ENCODE measurements around the gene CDK6. TPM values are rescaled to one million over a fixed set of nuclear protein-coding genes. Genes with fewer than 3 reads are reported as not detected.

The CDK6 gene
- total RNA-seq, 1 experiment from 2014 or later: 41.4 TPM

DNA sequence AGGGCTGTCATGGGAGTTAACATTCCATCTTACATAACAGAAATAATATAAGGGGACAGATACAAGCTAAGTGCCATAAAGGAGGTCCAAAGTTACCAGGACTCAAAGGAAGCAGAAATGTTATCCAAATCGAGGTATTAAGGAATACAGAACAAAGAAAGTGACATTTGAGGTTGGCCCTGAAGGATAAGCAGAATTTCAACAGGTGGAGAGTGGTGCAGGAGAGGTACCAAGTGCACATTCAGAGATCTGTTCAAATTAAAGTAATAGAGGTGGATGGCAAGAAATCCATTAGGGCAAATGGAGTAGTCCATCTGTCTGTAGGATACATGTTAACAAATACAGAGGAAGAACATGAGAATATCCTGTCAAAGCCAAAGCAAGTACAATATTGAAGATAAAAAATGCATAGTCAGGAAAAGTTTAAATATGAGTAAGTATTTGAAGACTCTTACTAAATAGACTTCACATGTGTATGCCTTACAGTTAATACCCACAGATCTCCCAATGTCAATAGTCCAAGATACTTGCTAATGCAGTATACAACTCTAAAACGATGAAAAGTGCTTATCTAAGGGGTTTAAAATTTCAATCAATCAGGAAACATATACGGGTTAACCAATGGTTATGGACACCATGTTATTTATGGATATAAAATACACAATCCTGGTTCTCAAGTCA lies 10.0 kb downstream of the CDK6 start:
- ChIA-PET CTCF (no interaction called here), RAD21 (ENCODE audit: low non-redundant PET in 1 of 2, low total read pairs in 2 of 2, uncharacterized antibody in 2 of 2, unreplicated experiment in 2 of 2) (no interaction called here), POLR2A (no interaction called here)
- Histone ChIP-seq H3K4me3 (replicated peaks in 1 of 2; ENCODE audit: low read depth in 1 of 2, low read length in 2 of 2) (no peak overlapping the region), H3K79me2 (ENCODE audit: insufficient read depth, low read length) (peaks cover 100% of the 10 kb centered on the region), H3K4me1 (ENCODE audit: control insufficient read depth in 1 of 2, insufficient read depth in 2 of 2, low read length in 2 of 2) (peaks cover 0 to 14% of the 10 kb centered on the region in 2 experiments; a peak in 2 of 4 replicates), H4K20me1 (ENCODE audit: insufficient read depth) (no peaks in the 10 kb centered on the region; the same call in 1 of the 2 replicates), H3K9ac (ENCODE audit: low read length) (no peak overlapping the region), H3K9me2 (ENCODE audit: insufficient read depth) (no peaks in the 10 kb centered on the region), H3K36me3 (ENCODE audit: control insufficient read depth in 1 of 2, insufficient read depth in 2 of 2, low read length in 2 of 2) (0 out of 4 replicates have a peak, but pooled peaks cover 0 to 12% of the 10 kb centered on the region in 2 experiments), H3K27me3 (ENCODE audit: insufficient read depth, low read length) (no peaks in the 10 kb centered on the region), H3K4me2 (ENCODE audit: low read length) (no peak overlapping the region), H3K27ac (ENCODE audit: low read depth, low read length) (no peak overlapping the region), H3K9me3 (ENCODE audit: control insufficient read depth in 1 of 2, insufficient read depth in 1 of 2, low read depth in 1 of 2, low read length in 2 of 2) (no peaks in the 10 kb centered on the region), H2AFZ (ENCODE audit: low read depth, low read length, poor library complexity, severe bottlenecking) (no peak overlapping the region)
- intact Hi-C loops (cut with micrococcal nuclease): no loop called here
- ATAC-seq (no peak), DNase-seq (ENCODE audit: low read depth, low spot score) (no peak)
- BruUV-seq (replicated peaks): no TSS peak
- TF ChIP-seq ELF1 (IDR thresholded peaks at IDR 0.05; ENCODE audit: borderline replicate concordance, low read depth) (no peak), CBX3 (IDR thresholded peaks at IDR 0.05; ENCODE audit: low read depth) (no peak), ZFX (IDR thresholded peaks at IDR 0.05) (no peak), SIN3A (IDR thresholded peaks at IDR 0.05; ENCODE audit: low read depth) (no peak), SP1 (IDR thresholded peaks at IDR 0.05; ENCODE audit: low read depth) (no peak), YY1 (IDR thresholded peaks at IDR 0.05; ENCODE audit: extremely low read depth, insufficient replicate concordance, low read depth, low read length) (no peak), EZH2 (IDR thresholded peaks at IDR 0.05) (no peak)
- TF ChIP-seq, protein P1, sequence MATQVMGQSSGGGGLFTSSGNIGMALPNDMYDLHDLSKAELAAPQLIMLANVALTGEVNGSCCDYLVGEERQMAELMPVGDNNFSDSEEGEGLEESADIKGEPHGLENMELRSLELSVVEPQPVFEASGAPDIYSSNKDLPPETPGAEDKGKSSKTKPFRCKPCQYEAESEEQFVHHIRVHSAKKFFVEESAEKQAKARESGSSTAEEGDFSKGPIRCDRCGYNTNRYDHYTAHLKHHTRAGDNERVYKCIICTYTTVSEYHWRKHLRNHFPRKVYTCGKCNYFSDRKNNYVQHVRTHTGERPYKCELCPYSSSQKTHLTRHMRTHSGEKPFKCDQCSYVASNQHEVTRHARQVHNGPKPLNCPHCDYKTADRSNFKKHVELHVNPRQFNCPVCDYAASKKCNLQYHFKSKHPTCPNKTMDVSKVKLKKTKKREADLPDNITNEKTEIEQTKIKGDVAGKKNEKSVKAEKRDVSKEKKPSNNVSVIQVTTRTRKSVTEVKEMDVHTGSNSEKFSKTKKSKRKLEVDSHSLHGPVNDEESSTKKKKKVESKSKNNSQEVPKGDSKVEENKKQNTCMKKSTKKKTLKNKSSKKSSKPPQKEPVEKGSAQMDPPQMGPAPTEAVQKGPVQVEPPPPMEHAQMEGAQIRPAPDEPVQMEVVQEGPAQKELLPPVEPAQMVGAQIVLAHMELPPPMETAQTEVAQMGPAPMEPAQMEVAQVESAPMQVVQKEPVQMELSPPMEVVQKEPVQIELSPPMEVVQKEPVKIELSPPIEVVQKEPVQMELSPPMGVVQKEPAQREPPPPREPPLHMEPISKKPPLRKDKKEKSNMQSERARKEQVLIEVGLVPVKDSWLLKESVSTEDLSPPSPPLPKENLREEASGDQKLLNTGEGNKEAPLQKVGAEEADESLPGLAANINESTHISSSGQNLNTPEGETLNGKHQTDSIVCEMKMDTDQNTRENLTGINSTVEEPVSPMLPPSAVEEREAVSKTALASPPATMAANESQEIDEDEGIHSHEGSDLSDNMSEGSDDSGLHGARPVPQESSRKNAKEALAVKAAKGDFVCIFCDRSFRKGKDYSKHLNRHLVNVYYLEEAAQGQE (IDR thresholded peaks at IDR 0.05; ENCODE audit: low read depth): no peak

Data from HCT116 (cell line).